Lung (tissue), 12 donors: Measurements from ENCODE around the gene TSBP1. TPM values are rescaled to one million over a fixed set of nuclear protein-coding genes. Genes with fewer than 3 reads are reported as not detected.

Source experiments
- ATAC-seq: fragments of 200-7000 bp; cut with Tn5 transposase; one replicate; pipeline ENCODE4 v1.9.1; 2020; ENCODE audit warnings: moderate number of reproducible peaks; ENCODE audit not compliant: insufficient read depth, low FRiP score
- DNase-seq, 3 donors: peaks; one replicate each; pipeline ENCODE4 v3.0.0-alpha.2; 2013 to 2017
- H3K27ac ChIP-seq, 2 donors: one replicate each; pipeline ENCODE4 v1.5.1; 2013; ENCODE audit warnings: mild to moderate bottlenecking in 2 of 2, moderate library complexity in 2 of 2, control low read depth in 1 of 2, inconsistent platforms in 1 of 2, low read depth in 1 of 2, low read length in 1 of 2
- H3K27me3 ChIP-seq, 3 donors: one replicate each; pipeline ENCODE4 v1.5.1; 2013; ENCODE audit warnings: low read length in 2 of 3; ENCODE audit not compliant: control insufficient read depth in 3 of 3, insufficient read depth in 3 of 3
- H3K36me3 ChIP-seq, 4 donors: one replicate each; pipeline ENCODE4 v1.5.1; 2013; ENCODE audit warnings: low read length in 4 of 4, mild to moderate bottlenecking in 1 of 4, moderate library complexity in 1 of 4; ENCODE audit not compliant: control insufficient read depth in 4 of 4, insufficient read depth in 4 of 4
- H3K4me1 ChIP-seq, 5 donors: one replicate each; pipeline ENCODE4 v1.5.1; 2013; ENCODE audit warnings: low read length in 5 of 5, mild to moderate bottlenecking in 2 of 5, moderate library complexity in 1 of 5; ENCODE audit not compliant: control insufficient read depth in 5 of 5, insufficient read depth in 5 of 5
- H3K4me3 ChIP-seq: one replicate; pipeline ENCODE4 v1.5.1; 2013; ENCODE audit warnings: mild to moderate bottlenecking, control low read depth, moderate library complexity
- H3K9ac ChIP-seq, 2 donors: one replicate each; pipeline ENCODE4 v1.5.1; 2013; ENCODE audit warnings: low read length in 2 of 2, control low read depth in 1 of 2; ENCODE audit not compliant: insufficient read depth in 1 of 2
- H3K9me3 ChIP-seq, 4 donors: one replicate each; pipeline ENCODE4 v1.5.1; 2013; ENCODE audit warnings: low read length in 3 of 4, mild to moderate bottlenecking in 1 of 4, moderate library complexity in 1 of 4; ENCODE audit not compliant: control insufficient read depth in 4 of 4, insufficient read depth in 3 of 4
- CTCF ChIP-seq: IDR thresholded peaks from 2 replicates; pipeline ENCODE4 v1.5.1; 2012; ENCODE audit warnings: mild to moderate bottlenecking; ENCODE audit errors: control extremely low read depth, extremely low read depth
- WGBS, 2 donors: extraction: QIAGEN DNeasy Blood & Tissue Kit; methylation state at CpG; one replicate each; pipeline ENCODE4 v1.1.7; 2013; 5-methylcytosine and 5-hydroxymethylcytosine counted together
- polyA plus RNA-seq, 2 donors: library from polyadenylated mRNA; stranded (reverse); fragments of 200-250 nt; gene quantifications; one replicate each; pipeline ENCODE4 v1.2.1, GENCODE V29; 2013
- total RNA-seq, 2 donors: library from RNA; depleted of rRNA in 1 of 2; stranded (reverse); fragments of >200 nt in 1 of 2; gene quantifications; one replicate each; pipeline ENCODE4 v1.2.1, GENCODE V29; 2014 to 2021
- donor health status: control.
- donor health status: control.
- donor health status: Bipolar disorder and iron deficiency.
- donor health status: healthy.
- donor health status: DM: yes; HTN: yes; CAD: no.

The TSBP1 gene
- total and polyA plus RNA-seq, 4 donors: not detected

DNA sequence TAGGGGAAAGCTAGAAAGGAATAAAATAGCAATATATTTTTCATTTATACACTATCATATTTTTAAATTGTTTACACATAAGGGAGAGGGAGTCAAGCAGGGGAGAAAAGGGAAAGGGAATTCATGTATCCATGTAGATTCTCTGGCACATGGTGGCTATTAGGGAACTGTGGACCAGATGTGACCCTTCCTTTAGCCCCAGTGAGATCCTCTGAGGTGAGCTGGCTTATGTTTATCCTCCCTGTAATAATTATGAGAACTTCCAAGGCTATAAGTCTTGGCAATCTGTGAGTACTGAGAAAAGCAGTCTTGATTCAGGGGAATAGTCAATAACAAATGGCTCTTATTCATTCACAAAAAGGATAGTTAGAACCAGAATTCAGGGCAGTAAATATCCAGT lies 42.6 kb downstream of the TSBP1 start:
- Histone ChIP-seq H3K27me3 (no peaks in the 10 kb centered on the region), H3K4me1 (no peaks in the 10 kb centered on the region), H3K9me3 (no peaks in the 10 kb centered on the region), H3K9ac (no peak overlapping the region), H3K27ac (no peak overlapping the region), H3K36me3 (no peaks in the 10 kb centered on the region), H3K4me3 (no peak overlapping the region)
- ATAC-seq (no peak), DNase-seq (no peak)
- no peak for TF ChIP-seq CTCF

- no peaks in the 10 kb centered on the region for H3K36me3 ChIP-seq
- no peak overlapping the region for H3K27ac ChIP-seq
- no peak overlapping the region for H3K4me3 ChIP-seq
- H3K4me1 ChIP-seq: no peaks in the 10 kb centered on the region
- no peaks in the 10 kb centered on the region for H3K27me3 ChIP-seq
- DNase-seq (no peak), ATAC-seq (no peak)
- H3K9ac ChIP-seq: no peak overlapping the region
- 36 to 72% methylated on average over 3 of the region's 3 CpGs for WGBS, 2 donors
- no peak for TF ChIP-seq CTCF
- no peaks in the 10 kb centered on the region for H3K9me3 ChIP-seq
These were observed 44.6 kb downstream of the TSBP1 start for GRCh38 chr6:32327103-32327502.

GRCh38 chr6:32318501-32318900 lies 53.2 kb downstream of the TSBP1 start:
- Histone ChIP-seq H3K9me3 (no peaks in the 10 kb centered on the region), H3K27ac (no peak overlapping the region), H3K27me3 (no peaks in the 10 kb centered on the region), H3K4me3 (no peak overlapping the region), H3K4me1 (no peaks in the 10 kb centered on the region), H3K36me3 (no peaks in the 10 kb centered on the region), H3K9ac (no peak overlapping the region)
- no peak for DNase-seq
- TF ChIP-seq CTCF: no peak
- ATAC-seq: no peak

DNA sequence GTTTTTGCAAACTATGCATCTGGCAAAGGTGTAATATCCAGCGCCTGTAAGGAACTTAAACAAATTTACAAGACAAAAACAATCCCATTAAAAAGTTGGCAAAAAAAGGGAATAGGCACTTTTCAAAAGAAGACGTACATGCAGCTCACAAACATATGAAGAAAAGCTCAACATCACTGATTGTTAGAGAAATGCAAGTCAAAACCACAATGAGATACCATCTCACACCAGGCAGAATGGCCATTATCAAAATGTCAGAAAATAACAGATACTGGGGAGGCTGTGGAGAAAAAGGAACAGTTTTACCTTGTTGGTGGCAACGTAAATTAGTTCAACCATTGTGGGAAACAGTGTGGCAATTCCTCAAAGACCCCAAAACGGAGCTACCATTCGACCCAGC lies 54.2 kb downstream of the TSBP1 start:
- TF ChIP-seq CTCF: no peak
- Histone ChIP-seq H3K9ac (no peak overlapping the region), H3K27ac (no peak overlapping the region), H3K27me3 (no peaks in the 10 kb centered on the region), H3K4me3 (no peak overlapping the region), H3K9me3 (no peaks in the 10 kb centered on the region), H3K36me3 (no peaks in the 10 kb centered on the region), H3K4me1 (no peaks in the 10 kb centered on the region)
- ATAC-seq (no peak), DNase-seq (no peak)
- WGBS, 2 donors: 39 to 63% methylated on average over 5 of the region's 5 CpGs
